Activated naive CD4-positive, alpha-beta T cell treated with anti-CD3 and anti-CD28 coated beads for 36 hours (primary cell): ENCODE data around the gene ZIC5. TPM values are rescaled to one million over a fixed set of nuclear protein-coding genes. Genes with fewer than 3 reads are reported as not detected.

Experiments used
- CTCF ChIA-PET: fragments of 350-600 bp; sonication (Branson Sonifier 250); formaldehyde crosslinking; loops from one replicate; lab custom pipeline; 2021; ENCODE audit warnings: antibody characterized with exemption; lab: Charles Lee
- DNase-seq: peaks from one replicate; pipeline ENCODE4 v3.0.0-alpha.2; 2020
- H3K27ac Mint-ChIP-seq: one replicate; pipeline ENCODE4 v1.8.0; 2021; ENCODE audit warnings: mild to moderate bottlenecking, mixed read lengths
- H3K27me3 Mint-ChIP-seq: one replicate; pipeline ENCODE4 v1.8.0; 2021; ENCODE audit warnings: low read depth, mixed read lengths
- H3K36me3 Mint-ChIP-seq: one replicate; pipeline ENCODE4 v1.8.0; 2021; ENCODE audit warnings: low read depth, mixed read lengths
- H3K4me1 Mint-ChIP-seq: one replicate; pipeline ENCODE4 v1.8.0; 2021; ENCODE audit warnings: low read depth, mixed read lengths
- H3K4me3 Mint-ChIP-seq: one replicate; pipeline ENCODE4 v1.8.0; 2021; ENCODE audit warnings: mild to moderate bottlenecking, moderate library complexity, mixed read lengths
- H3K9me3 Mint-ChIP-seq: one replicate; pipeline ENCODE4 v1.8.0; 2021; ENCODE audit warnings: mixed read lengths
- intact Hi-C: fragments of 100-400 bp; cut with micrococcal nuclease; formaldehyde crosslinking; loops from one replicate; pipeline ENCODE4 v1.15.1; 2023
- total RNA-seq, 2 experiments: library from RNA; stranded (reverse); gene quantifications; one replicate each; pipeline ENCODE4 v1.2.3, GENCODE V29; 2021

ZIC5 gene
- total RNA-seq, 2 experiments from 2014 or later = not detected

- H3K9me3 Mint-ChIP-seq = peaks cover 1% of the 10 kb centered on the region
- no peaks in the 10 kb centered on the region for H3K36me3 Mint-ChIP-seq
- CTCF ChIA-PET = interaction anchor here (0.6 to 1.0 kb wide), 2 partner anchors 11 to 1526 kb away, joined by 3 read pairs; no protein-coding TSS in a partner anchor
- H3K27ac Mint-ChIP-seq = no peak overlapping the region
- intact Hi-C loops = loop anchor here (1.0 to 2.0 kb wide), 2 partner anchors 15 to 24 kb away; no protein-coding TSS in a partner anchor
- peaks cover 29% of the 10 kb centered on the region for H3K4me1 Mint-ChIP-seq
- peaks cover 93% of the 10 kb centered on the region for H3K27me3 Mint-ChIP-seq
- no peak overlapping the region for H3K4me3 Mint-ChIP-seq
- DNase-seq = no peak
Measured at GRCh38 chr13:99991828-99992775, 20.5 kb upstream of the ZIC5 start.

- H3K4me1 Mint-ChIP-seq = peaks cover 30% of the 10 kb centered on the region
- no peaks in the 10 kb centered on the region for H3K36me3 Mint-ChIP-seq
- intact Hi-C loops = no loop called here
- CTCF ChIA-PET = interaction anchor here (0.6 to 1.0 kb wide), 2 partner anchors 12 to 1525 kb away, joined by 3 read pairs; no protein-coding TSS in a partner anchor
- peaks cover 92% of the 10 kb centered on the region for H3K27me3 Mint-ChIP-seq
- H3K9me3 Mint-ChIP-seq = no peaks in the 10 kb centered on the region
- no peak overlapping the region for H3K4me3 Mint-ChIP-seq
- no peak overlapping the region for H3K27ac Mint-ChIP-seq
- no peak for DNase-seq
Measured at GRCh38 chr13:99991013-99991827, 19.7 kb upstream of the ZIC5 start.

GRCh38 chr13:99990126-99990977 lies 18.8 kb upstream of the ZIC5 start:
- Mint-ChIP-seq H3K27ac (no peak overlapping the region), H3K9me3 (no peaks in the 10 kb centered on the region), H3K4me3 (no peak overlapping the region), H3K4me1 (peaks cover 30% of the 10 kb centered on the region), H3K27me3 (peaks cover 90% of the 10 kb centered on the region), H3K36me3 (no peaks in the 10 kb centered on the region)
- CTCF ChIA-PET = interaction anchor here (0.6 to 1.0 kb wide), 2 partner anchors 24 to 35 kb away, joined by 3 to 6 read pairs; no protein-coding TSS in a partner anchor
- DNase-seq = no peak
- intact Hi-C loops = no loop called here

DNA sequence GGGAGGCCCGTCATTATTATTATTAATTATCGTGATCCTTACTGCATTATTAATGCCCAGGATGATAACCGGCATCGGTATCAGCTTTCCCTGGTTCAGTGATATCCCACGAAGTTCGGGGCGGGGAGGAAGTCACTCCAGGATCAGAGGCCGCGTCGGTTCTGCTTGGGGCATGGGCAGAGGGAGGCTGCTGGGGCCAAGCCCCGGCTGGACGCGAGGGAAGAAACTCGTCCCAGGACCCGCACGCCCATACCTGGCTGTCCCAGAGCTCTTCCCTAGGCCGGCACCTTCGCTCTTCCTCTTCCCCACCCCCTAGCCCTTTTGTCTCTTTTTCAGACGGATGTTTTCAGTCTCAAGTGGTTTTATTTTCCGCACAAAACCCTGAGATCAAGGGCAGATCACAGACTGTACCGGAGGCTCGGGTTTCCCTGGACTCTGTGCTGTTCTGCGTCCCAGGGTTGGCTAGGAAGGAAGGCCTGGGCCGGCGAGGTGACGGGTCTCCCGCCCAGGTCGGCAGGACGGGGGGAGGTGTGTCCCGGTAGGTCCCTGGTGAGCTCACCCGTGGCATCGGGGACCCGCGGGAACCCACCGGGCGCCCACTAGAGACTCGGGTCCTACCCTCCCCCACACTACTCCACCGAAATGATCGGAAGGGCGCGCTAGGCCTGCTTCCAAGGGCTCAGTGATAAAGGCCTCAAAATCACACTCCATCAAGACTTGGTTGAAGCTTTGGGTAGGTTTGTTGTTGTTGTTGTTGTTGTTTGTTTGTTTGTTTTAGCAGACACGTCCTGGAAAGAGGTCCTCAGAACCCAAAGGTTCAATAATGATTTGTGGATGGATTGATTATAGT lies 17.9 kb upstream of the ZIC5 start:
- Mint-ChIP-seq H3K9me3 (peaks cover under 1% of the 10 kb centered on the region), H3K27ac (no peak overlapping the region), H3K36me3 (peaks cover under 1% of the 10 kb centered on the region), H3K27me3 (peaks cover 85% of the 10 kb centered on the region), H3K4me3 (no peak overlapping the region), H3K4me1 (peaks cover 34% of the 10 kb centered on the region)
- CTCF ChIA-PET = interaction anchor here (0.6 to 1.0 kb wide), 3 partner anchors 19 to 36 kb away, joined by 3 to 6 read pairs (median 3); no protein-coding TSS in a partner anchor
- intact Hi-C loops = loop anchor here (10.0 kb wide), 1 partner anchor 685 kb away; the partner anchor contains the start of gene TMTC4
- DNase-seq = no peak

DNA sequence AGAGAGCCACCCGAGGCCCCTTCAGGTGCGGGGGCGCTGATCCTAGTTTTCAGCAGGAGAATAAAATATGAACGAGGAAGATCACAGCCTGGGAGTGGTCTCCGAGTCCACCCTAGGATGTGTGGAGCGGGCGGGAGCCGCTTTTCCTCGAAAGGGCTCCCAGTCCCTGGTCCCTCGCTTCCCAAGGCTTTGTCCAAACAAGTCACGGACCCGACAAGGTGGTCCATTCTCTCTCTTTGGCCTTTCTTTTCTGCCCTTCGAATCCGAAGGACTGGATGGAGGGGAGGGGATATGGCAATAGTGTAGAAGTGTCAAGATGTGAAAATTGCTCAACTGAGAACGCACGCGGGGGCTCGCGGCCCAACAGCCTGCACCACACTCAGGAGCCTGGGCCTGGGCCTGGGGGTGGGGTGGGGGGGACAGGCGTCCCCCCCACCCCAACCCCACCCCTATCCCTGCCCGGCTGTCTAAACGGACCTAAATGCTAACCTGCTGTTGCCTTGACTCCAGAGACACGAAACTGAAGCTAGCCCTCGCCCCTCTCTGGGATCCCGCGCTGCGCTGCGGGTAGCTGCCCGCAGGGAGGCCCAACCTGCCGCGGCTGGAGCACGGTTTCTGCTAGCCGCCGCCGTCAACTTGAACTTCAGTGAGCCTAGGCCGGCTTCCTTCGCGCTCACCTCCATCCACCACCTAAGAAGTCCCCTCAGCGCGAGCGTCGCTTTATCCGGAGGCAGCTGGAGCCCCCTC lies 17.1 kb upstream of the ZIC5 start:
- Mint-ChIP-seq H3K4me1 (peaks cover 37% of the 10 kb centered on the region), H3K9me3 (peaks cover 2% of the 10 kb centered on the region), H3K4me3 (no peak overlapping the region), H3K27ac (no peak overlapping the region), H3K36me3 (peaks cover 2% of the 10 kb centered on the region), H3K27me3 (peaks cover 88% of the 10 kb centered on the region)
- CTCF ChIA-PET = interaction anchor here (0.6 kb wide), 1 partner anchor 19 kb away, joined by 3 read pairs; no protein-coding TSS in a partner anchor
- intact Hi-C loops = loop anchor here (10.0 kb wide), 1 partner anchor 686 kb away; the partner anchor contains the start of gene TMTC4
- DNase-seq = no peak

GRCh38 chr13:99987154-99988019 lies 15.8 kb upstream of the ZIC5 start:
- Mint-ChIP-seq H3K27me3 (peaks cover 89% of the 10 kb centered on the region), H3K4me3 (no peak overlapping the region), H3K27ac (no peak overlapping the region), H3K36me3 (peaks cover 3% of the 10 kb centered on the region), H3K9me3 (peaks cover 2% of the 10 kb centered on the region), H3K4me1 (peaks cover 43% of the 10 kb centered on the region)
- no peak for DNase-seq
- intact Hi-C loops = loop anchor here (10.0 kb wide), 1 partner anchor 687 kb away; the partner anchor contains the start of gene TMTC4
- CTCF ChIA-PET = interaction anchor here (0.9 to 1.3 kb wide), 2 partner anchors 17 to 87 kb away, joined by 3 to 4 read pairs; no protein-coding TSS in a partner anchor

- no peak overlapping the region for H3K27ac Mint-ChIP-seq
- peaks cover 43% of the 10 kb centered on the region for H3K4me1 Mint-ChIP-seq
- DNase-seq = no peak
Measured at GRCh38 chr13:99986741-99987140, 15.2 kb upstream of the ZIC5 start.

DNA sequence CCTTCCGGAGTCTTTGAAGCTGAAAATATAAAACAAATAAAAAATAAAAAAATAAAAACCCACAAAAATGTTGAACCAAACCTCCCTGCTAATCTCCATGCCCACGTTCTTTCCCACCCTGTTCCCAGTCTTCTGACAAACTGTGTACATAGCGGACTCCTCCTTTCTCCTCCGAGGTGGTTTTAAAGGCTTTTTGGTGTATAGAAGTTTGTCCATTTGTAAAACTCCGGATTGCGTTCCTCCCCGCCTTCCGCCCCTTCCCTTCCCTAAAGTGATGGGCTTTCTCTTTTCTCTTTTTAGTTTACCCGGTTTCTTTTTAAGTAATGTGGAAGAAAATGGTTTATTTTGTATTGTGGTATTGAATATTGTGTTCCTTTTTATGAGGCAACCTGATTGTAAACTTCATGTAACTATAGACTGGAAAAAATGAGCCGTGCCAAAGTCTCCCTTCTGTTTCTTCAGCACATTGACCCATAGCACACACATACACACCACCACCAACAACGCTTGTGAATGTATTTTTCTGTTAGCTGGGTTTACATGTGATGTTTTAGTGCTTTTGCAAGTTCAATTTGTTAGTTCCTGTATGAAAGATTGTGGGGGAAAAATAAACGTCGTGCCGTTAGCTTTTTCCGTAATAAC lies 14.4 kb upstream of the ZIC5 start:
- Mint-ChIP-seq H3K27ac (peak overlapping the region; percentile 39), H3K27me3 (peaks cover 76% of the 10 kb centered on the region), H3K9me3 (peaks cover 2% of the 10 kb centered on the region), H3K36me3 (peaks cover 3% of the 10 kb centered on the region), H3K4me3 (no peak overlapping the region), H3K4me1 (peaks cover 41% of the 10 kb centered on the region)
- intact Hi-C loops = loop anchor here (10.0 kb wide), 1 partner anchor 689 kb away; the partner anchor contains the start of gene TMTC4
- CTCF ChIA-PET = interaction anchor here (0.9 kb wide), 1 partner anchor 86 kb away, joined by 3 read pairs; no protein-coding TSS in a partner anchor
- no peak for DNase-seq

More at GRCh38 chr13:99986741-99987140, 15.2 kb upstream of the ZIC5 start:
- Mint-ChIP-seq H3K36me3 (peaks cover 3% of the 10 kb centered on the region), H3K4me3 (no peak overlapping the region), H3K27me3 (peaks cover 82% of the 10 kb centered on the region), H3K9me3 (peaks cover 2% of the 10 kb centered on the region)
- CTCF ChIA-PET = interaction anchor here (0.9 to 1.3 kb wide), 2 partner anchors 17 to 87 kb away, joined by 3 to 4 read pairs; no protein-coding TSS in a partner anchor
- intact Hi-C loops = loop anchor here (10.0 kb wide), 1 partner anchor 688 kb away; the partner anchor contains the start of gene TMTC4
